Hematopoietic multipotent progenitor cell treated with erythropoietin and hydrocortisone succinate and interleukin-3 and kit ligand, for 15 days (in vitro differentiated cells): ENCODE measurements around the gene ACSL1.
"Not testable (repeated sequence)": the region's sequence is repeated elsewhere in the genome, so short reads cannot be mapped to it uniquely, and the experiment has no call there.

Source experiments
- DNase-seq: peaks from one replicate; pipeline ENCODE4 v3.0.0-alpha.2; 2015; ENCODE audit warnings: low spot score

ACSL1 gene

DNA sequence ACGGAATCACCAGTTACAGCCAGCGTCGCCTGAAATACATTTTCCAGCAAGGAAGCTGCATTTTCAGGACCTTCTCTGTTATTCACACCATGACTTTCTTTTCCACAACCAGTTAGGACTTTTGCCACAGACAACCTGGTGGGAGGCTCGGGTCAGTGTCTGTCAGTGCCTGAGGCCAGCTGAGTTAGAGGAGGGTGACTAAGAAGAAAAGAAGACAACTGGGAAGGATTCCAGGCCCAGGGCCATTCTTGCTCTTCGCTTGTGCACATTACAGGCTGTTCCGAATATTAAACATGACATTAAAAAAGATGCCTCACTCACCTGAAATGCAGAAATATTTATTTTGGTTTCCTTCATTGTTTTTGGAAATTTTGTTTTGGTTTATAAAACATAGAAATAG, 70.5 kb downstream of the ACSL1 start:
- no peak for DNase-seq

GRCh38 chr4:184752496-184753275, 73.1 kb downstream of the ACSL1 start:
- no peak for DNase-seq

DNA sequence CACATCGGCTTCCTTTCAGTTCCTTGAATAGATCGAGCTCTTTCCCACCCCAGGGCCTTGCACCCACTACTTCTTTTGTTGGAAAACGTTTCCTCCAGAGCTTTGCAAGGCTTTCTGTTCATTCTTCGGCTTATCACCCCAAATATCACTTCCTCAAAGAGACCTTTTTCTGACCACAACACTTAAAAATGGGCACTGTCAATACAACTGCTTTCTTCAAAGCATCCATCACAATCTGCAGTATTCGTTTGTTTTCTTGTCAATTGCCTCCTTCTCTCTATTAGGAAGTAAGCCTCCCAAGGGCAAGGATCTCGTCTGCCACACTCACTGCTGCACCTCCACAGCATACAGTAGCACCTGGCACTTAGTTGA, 74.2 kb downstream of the ACSL1 start:
- no peak for DNase-seq

- DNase-seq, result no peak
These were observed 74.7 kb downstream of the ACSL1 start for GRCh38 chr4:184750926-184751584.

DNA sequence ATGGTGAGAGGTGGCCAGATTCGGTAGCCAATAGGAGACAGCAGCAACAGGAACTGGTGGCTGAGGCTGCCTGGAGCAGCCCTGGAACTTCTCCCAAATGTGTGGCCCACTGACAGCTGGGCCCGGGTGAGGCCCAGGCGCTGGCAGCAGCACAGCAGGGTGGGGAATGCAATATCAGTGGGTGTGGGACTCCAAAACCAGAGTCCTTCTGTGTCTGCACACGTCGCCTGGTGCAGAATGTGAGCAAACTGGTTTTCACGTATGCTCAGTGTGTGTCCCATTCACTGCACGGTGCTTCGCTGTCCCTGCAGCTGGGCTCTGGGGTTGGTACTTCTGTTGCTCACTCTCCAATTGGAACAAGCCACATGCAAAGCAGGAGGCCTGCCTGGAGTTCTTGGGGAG, 77.5 kb downstream of the ACSL1 start:
- DNase-seq, result peak; percentile 71

DNA sequence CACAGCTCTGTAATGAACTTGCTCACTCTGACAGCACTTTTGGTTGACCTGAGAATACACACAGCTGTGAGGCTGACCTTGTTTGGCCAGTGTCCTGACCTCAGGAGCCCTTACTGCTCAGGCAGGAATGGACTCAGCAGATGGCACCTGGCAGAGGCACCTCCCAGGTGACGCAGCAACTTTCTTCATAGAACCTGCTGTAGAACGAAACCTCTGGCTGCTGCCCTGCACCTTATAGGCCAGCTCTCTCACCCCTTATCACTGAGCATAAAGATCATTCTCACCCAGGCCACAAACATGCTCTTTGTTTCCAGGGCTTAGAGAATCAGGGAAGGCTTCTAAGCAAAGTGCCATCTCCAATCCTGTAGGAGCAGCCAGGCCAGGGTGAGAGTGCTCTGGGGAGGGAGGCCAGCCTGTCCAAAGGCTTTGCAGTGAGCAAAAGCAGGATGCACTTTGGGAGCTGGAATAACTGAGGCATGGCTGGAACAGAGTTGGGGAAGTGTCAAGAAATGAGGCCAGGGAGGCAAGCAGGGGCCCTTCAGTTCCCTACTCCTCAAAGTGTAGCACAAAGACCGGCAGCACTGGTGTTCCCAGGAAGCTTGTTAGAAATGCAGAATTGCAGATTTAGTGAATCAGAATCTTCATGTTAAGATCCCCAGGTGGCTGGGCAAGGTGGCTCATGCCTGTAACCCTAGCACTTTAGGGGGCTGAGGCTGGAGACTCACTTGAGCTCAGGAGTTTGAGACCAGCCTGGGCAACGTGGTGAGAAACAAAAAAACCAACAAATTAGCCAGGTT, 78.5 kb downstream of the ACSL1 start:
- DNase-seq, result peak; percentile 82

GRCh38 chr4:184745831-184746795, 79.7 kb downstream of the ACSL1 start:
- DNase-seq, result peak; percentile 89

DNA sequence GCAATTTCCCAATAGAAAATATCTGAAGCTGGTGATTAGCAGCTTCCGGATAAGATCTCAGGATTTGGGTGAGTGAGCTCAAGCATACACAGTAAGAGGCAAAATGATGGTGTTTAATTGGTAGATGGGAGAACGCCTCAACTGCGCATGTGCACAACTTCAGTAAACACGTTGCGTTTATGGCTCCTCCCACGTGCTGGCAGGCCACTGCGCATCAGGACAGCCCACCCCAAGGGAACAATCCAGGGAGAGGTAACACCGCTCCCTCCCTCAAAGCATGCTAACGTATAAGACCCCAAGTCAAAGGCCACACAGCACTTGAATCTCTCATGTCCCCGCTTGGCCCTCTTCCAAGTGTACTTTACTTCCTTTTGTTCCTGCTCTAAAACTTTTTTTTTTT, 81.5 kb downstream of the ACSL1 start:
- no peak for DNase-seq

GRCh38 chr4:184743650-184744049, 82.1 kb downstream of the ACSL1 start:
- no peak for DNase-seq

DNA sequence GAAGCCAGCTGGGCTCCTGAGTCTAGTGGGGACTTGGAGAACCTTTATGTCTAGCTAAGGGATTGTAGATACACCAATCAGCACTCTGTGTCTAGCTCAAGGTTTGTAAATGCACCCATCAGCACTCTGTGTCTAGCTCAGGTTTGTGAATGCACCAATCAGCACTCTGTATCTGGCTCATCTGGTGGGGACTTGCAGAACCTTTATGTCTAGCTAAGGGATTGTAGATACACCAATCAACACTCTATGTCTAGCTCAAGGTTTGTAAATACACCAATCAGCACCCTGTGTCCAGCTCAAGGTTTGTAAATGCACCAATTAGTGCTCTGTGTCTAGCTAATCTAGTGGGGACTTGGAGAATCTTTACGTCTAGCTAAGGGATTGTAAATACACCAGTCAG, 84.1 kb downstream of the ACSL1 start:
- not testable (repeated sequence) for DNase-seq

DNA sequence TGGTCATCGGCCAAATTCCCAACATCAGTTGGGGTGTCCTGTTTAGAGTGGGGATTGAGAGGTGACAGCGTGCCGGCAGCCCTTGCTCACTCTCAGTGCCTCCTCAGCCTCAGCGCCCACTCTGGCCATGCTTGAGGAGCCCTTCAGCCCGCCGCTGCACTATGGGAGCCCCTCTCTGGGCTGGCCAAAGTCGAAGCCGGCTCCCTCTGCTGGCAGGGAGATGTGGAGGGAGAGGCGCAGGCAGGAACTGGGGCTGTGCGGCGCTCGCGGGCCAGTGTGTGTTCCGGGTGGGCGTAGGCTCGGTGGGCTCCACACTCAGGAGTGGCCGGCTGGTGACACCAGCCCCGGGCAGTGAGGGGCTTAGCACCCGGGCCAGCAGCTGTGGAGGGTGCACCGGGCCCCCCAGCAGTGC, 84.8 kb downstream of the ACSL1 start:
- no peak for DNase-seq

GRCh38 chr4:184739575-184739974, 86.2 kb downstream of the ACSL1 start:
- DNase-seq, result peak; percentile 16

GRCh38 chr4:184734758-184735157, 91.0 kb downstream of the ACSL1 start:
- no peak for DNase-seq

DNA sequence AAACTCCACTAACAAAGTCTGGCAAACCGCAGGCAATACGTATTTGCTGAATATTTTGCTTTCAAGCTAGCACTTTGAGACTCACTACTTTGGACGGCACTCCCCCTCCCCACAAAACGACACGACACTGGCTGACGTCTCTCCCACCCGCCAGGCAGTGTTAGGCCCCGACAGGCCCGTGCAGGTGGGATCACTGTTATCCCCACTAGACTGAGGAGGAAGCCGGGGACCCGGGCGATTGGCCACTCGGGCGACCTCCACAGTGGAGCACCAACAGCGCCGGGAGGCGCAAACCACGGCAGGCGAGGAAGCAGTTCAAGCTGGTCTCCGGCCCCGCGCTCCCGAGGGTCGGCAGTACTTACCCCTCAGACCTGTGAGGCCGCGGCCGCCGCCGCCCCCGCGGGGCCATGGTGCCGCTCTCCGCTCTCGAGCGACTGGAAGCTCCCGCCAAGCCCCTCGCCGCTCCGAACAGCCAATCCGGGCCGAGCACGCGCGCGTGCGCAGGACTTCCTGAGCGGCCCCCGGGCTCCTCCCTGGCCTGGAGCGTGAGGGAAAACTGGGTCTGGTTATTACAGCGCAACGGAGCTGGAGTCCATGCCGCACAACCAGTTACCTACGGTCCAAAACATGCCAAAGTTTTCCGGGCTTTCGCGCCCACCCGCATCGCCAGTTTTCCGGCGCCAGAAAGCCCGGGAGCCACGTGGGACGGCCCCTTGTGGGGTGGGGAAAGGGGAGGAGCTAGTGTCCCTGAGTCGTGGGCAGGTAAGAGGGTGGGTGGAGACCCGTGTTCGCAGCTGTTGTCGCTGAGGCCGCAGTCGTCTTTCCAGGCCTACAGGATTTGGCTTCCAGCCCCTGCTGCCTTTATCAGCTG, 91.9 kb downstream of the ACSL1 start, which contains the start of gene CENPU:
CENPU (minus strand) TSS at position 443 of the 871 bp plus-strand sequence; CDS start at position 409, 34 bp downstream.
- DNase-seq, result peak; percentile 95

GRCh38 chr4:184732126-184732525, 93.6 kb downstream of the ACSL1 start:
- no peak for DNase-seq

- DNase-seq, result no peak
These were observed 94.7 kb downstream of the ACSL1 start for GRCh38 chr4:184731056-184731455.

DNA sequence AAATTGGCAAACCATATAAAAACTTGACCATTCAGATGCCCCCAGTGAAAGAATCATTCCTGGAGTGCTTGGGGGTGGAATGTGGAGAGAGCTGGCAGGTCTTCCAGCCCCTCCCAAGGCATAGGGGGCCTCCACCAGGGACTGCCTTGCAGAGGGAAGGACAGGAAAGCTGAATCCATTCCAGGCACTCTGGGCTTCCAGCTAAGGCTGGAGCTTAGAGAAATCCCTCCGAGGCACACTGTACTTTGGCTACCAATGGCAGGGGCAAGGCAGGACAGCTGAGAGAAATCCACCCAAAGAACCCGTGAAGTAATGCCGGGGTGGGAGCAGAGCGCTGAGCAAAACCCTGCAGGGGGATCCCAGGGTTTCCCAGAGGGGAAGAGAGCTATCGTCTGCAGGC, 95.8 kb downstream of the ACSL1 start:
- no peak for DNase-seq

GRCh38 chr4:184728858-184729257, 96.9 kb downstream of the ACSL1 start:
- DNase-seq, result no peak

GRCh38 chr4:184727430-184727829, 98.3 kb downstream of the ACSL1 start:
- DNase-seq, result no peak

GRCh38 chr4:184722798-184723197, 103.0 kb downstream of the ACSL1 start:
- DNase-seq, result peak; percentile 46

- DNase-seq, result no peak
These were observed 104.5 kb downstream of the ACSL1 start for GRCh38 chr4:184721254-184721653.
